Smooth muscle cell (in vitro differentiated cells): ENCODE data around the gene CDH13. TPM values are rescaled to one million over a fixed set of nuclear protein-coding genes. Genes with fewer than 3 reads are reported as not detected.

Experiments
- DNase-seq: peaks from one replicate; lab custom pipeline; 2025; ENCODE audit not compliant: unreplicated experiment; lab: John Stamatoyannopoulos, UW
- H2AFZ ChIP-seq: fragments of 200-600 bp; sonication (generic); 2 replicates; pipeline ENCODE4 v1.6.0; 2016; ENCODE audit warnings: antibody characterized with exemption, low read depth, mild to moderate bottlenecking
- H3F3A ChIP-seq: fragments of 200-600 bp; sonication (generic); 2 replicates; pipeline ENCODE4 v1.6.0; 2017; ENCODE audit warnings: antibody characterized with exemption, low read depth
- H3K27ac ChIP-seq: fragments of 200-600 bp; sonication (generic); 2 replicates; pipeline ENCODE4 v1.5.1; 2016; ENCODE audit warnings: low read depth, mild to moderate bottlenecking
- H3K27me3 ChIP-seq: fragments of 200-600 bp; sonication (generic); 2 replicates; pipeline ENCODE4 v1.6.1; 2016; ENCODE audit warnings: low read depth, mild to moderate bottlenecking
- H3K36me3 ChIP-seq: fragments of 200-600 bp; sonication (generic); 2 replicates; pipeline ENCODE4 v1.5.1; 2016; ENCODE audit warnings: low read depth
- H3K4me1 ChIP-seq: fragments of 200-600 bp; sonication (generic); 2 replicates; pipeline ENCODE4 v1.5.1; 2016; ENCODE audit warnings: low read depth
- H3K4me2 ChIP-seq: fragments of 200-600 bp; sonication (generic); 2 replicates; pipeline ENCODE4 v1.6.0; 2016; ENCODE audit warnings: mild to moderate bottlenecking
- H3K4me3 ChIP-seq: fragments of 200-600 bp; sonication (generic); 2 replicates; pipeline ENCODE4 v1.5.1; 2016; ENCODE audit warnings: mild to moderate bottlenecking
- H3K79me2 ChIP-seq: fragments of 200-600 bp; sonication (generic); 2 replicates; pipeline ENCODE4 v1.6.0; 2016; ENCODE audit warnings: low read depth, mild to moderate bottlenecking
- H3K9ac ChIP-seq: fragments of 200-600 bp; sonication (generic); 2 replicates; pipeline ENCODE4 v1.6.0; 2016; ENCODE audit warnings: low read depth
- H3K9me3 ChIP-seq: fragments of 200-600 bp; sonication (generic); replicated peaks from 2 replicates; pipeline ENCODE4 v1.5.1; 2016; ENCODE audit warnings: low read depth
- H4K20me1 ChIP-seq: fragments of 200-600 bp; sonication (generic); 2 replicates; pipeline ENCODE4 v1.6.0; 2016; ENCODE audit warnings: low read depth
- WGBS: methylation state at CpG from one replicate; pipeline ENCODE4 v1.1.7; 2016; ENCODE audit warnings: low lambda C conversion rate; 5-methylcytosine and 5-hydroxymethylcytosine counted together
- polyA plus RNA-seq: library from polyadenylated mRNA; unstranded; fragments of >200 nt; fragmentation: Nextera tagmentation; extraction: Ambion mirVana; gene quantifications from 2 replicates; pipeline ENCODE4 v1.2.1, GENCODE V29; 2016
- total RNA-seq: library from RNA; depleted of rRNA; stranded (reverse); fragments of >200 nt; gene quantifications from 2 replicates; pipeline ENCODE4 v1.2.3, GENCODE V29; 2014
- TF ChIP-seq, protein P1 (sequence below): fragments of 200-600 bp; sonication (generic); IDR thresholded peaks from 2 replicates; pipeline ENCODE4 v1.5.1; 2017; ENCODE audit warnings: borderline replicate concordance, mild to moderate bottlenecking, antibody characterized with exemption; ENCODE audit not compliant: insufficient read depth, poor library complexity, severe bottlenecking

Gene CDH13
- total and polyA plus RNA-seq, 2 experiments from 2014 or later = 12.1 to 32.2 TPM

DNA sequence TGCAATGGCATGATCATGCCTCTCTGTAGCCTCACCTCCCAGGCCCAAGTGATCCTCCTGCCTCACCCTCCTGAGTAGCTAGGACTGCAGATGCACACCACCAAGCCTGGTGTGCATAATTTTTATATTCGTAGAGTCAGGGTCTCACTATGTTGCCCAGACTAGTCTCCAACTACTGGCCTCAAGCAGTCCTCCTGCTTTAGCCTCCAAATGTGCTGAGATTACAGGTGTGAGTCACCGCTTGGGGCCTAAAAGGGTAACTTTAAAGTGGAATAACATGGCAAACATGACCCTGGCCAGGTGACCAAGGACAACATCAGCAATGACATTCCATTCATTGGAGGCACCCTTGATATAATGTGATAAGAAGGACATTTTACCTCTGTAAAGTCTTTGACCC is 1207.2 kb downstream of the CDH13 start:
- Histone ChIP-seq H3K4me3 (no peak overlapping the region), H3K9me3 (no peaks in the 10 kb centered on the region), H2AFZ (no peak overlapping the region), H3K4me2 (no peak overlapping the region), H3K27ac (no peak overlapping the region), H3F3A (no peaks in the 10 kb centered on the region), H3K79me2 (no peaks in the 10 kb centered on the region), H4K20me1 (no peaks in the 10 kb centered on the region), H3K36me3 (no peaks in the 10 kb centered on the region), H3K27me3 (no peaks in the 10 kb centered on the region), H3K9ac (no peak overlapping the region), H3K4me1 (peaks cover 10% of the 10 kb centered on the region)
- no peak for DNase-seq
- 100% methylated on average over 2 of the region's 2 CpGs for WGBS
- TF ChIP-seq, protein P1, sequence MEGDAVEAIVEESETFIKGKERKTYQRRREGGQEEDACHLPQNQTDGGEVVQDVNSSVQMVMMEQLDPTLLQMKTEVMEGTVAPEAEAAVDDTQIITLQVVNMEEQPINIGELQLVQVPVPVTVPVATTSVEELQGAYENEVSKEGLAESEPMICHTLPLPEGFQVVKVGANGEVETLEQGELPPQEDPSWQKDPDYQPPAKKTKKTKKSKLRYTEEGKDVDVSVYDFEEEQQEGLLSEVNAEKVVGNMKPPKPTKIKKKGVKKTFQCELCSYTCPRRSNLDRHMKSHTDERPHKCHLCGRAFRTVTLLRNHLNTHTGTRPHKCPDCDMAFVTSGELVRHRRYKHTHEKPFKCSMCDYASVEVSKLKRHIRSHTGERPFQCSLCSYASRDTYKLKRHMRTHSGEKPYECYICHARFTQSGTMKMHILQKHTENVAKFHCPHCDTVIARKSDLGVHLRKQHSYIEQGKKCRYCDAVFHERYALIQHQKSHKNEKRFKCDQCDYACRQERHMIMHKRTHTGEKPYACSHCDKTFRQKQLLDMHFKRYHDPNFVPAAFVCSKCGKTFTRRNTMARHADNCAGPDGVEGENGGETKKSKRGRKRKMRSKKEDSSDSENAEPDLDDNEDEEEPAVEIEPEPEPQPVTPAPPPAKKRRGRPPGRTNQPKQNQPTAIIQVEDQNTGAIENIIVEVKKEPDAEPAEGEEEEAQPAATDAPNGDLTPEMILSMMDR = no peak

DNA sequence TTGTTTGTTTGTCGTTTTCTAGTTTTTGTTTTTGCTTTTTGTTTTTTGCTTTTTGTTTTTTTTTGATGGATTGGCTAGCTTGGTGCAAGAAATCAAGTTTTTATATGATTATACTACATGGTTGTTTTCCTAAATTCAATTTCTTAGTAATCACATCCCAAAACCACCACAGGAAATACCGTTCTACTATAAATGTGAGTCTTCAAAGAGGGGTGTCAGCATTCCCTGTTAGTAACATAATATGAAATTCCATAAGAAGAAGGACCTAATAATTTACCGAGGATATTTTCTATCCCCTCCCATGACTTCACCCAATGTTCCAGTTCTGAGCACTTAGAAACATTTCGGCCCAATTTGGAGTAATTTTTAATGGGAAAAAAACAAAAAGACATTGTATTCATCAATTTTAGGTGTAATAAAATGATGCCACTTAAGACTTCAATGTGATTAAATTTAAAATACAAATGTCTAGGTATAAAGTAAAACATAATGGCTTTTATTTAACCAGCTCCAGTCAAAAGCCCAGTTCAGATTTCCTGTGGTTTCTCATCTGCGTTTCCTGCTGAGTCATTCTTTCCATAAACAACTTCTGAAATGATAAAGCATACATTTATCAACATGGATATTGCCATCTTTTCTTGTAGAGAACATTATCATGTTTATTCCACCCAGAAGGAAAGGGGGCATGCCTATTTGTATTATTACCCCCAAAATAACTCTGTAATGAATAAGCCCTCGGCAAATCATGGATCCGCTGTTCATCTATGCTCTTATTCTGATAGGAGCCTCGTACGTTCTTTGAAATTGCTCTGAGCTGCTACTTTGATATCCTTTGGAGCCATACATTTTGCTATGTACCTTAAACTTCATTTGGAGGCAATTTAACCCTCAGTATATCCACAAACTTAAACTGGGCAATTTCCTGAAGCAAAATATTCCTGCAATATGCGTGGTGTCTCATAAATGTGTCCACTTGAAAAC is 1209.1 kb downstream of the CDH13 start:
- H3K9me3 ChIP-seq = no peaks in the 10 kb centered on the region
- peak overlapping the region; percentile 59 for H3K27ac ChIP-seq
- H3K4me2 ChIP-seq = peak overlapping the region; percentile 47
- peak overlapping the region; percentile 52 for H2AFZ ChIP-seq
- no peaks in the 10 kb centered on the region for H3F3A ChIP-seq
- no peaks in the 10 kb centered on the region for H3K27me3 ChIP-seq
- peaks cover 10% of the 10 kb centered on the region for H3K4me1 ChIP-seq
- H3K9ac ChIP-seq = no peak overlapping the region
- no peaks in the 10 kb centered on the region for H3K36me3 ChIP-seq
- no peak for DNase-seq
- 64% methylated on average over 10 of the region's 10 CpGs for WGBS
- no peaks in the 10 kb centered on the region for H3K79me2 ChIP-seq
- no peak overlapping the region for H3K4me3 ChIP-seq
- H4K20me1 ChIP-seq = no peaks in the 10 kb centered on the region
- TF ChIP-seq, protein P1 = no peak

DNA sequence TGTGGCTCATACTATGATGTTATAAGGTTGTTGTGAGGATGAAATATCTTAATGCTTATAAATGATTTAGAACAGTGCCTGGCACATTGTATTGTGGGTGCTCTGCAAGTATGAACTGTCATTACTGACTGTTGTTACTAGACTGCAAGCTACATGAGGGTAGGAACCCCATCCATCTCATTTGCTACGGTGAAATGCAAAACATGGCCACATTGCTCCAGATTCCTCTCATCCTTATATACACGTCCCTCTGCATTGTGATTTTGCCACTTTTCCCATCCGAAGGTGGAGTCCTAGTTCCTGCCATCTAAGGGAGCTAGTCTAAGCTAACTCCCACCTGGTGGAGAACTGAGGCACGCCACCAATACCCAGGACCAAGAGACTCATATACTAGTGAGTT is 1210.8 kb downstream of the CDH13 start:
- no peaks in the 10 kb centered on the region for H3K27me3 ChIP-seq
- H3K9ac ChIP-seq = no peak overlapping the region
- H3F3A ChIP-seq = no peaks in the 10 kb centered on the region
- no peak overlapping the region for H3K27ac ChIP-seq
- TF ChIP-seq, protein P1 = no peak
- no peaks in the 10 kb centered on the region for H3K9me3 ChIP-seq
- no peaks in the 10 kb centered on the region for H3K36me3 ChIP-seq
- H3K4me2 ChIP-seq = no peak overlapping the region
- H3K4me1 ChIP-seq = peaks cover 16% of the 10 kb centered on the region
- H3K4me3 ChIP-seq = no peak overlapping the region
- no peak overlapping the region for H2AFZ ChIP-seq
- no peaks in the 10 kb centered on the region for H4K20me1 ChIP-seq
- no peak for DNase-seq
- 90% methylated on average over 4 of the region's 4 CpGs for WGBS
- no peaks in the 10 kb centered on the region for H3K79me2 ChIP-seq
